ENCODE measurements around the gene FNBP1L. TPM values are rescaled to one million over a fixed set of nuclear protein-coding genes. Genes with fewer than 3 reads are reported as not detected.

FNBP1L gene
- total RNA-seq, 1 experiment from 2014 or later, result 119 TPM

DNA sequence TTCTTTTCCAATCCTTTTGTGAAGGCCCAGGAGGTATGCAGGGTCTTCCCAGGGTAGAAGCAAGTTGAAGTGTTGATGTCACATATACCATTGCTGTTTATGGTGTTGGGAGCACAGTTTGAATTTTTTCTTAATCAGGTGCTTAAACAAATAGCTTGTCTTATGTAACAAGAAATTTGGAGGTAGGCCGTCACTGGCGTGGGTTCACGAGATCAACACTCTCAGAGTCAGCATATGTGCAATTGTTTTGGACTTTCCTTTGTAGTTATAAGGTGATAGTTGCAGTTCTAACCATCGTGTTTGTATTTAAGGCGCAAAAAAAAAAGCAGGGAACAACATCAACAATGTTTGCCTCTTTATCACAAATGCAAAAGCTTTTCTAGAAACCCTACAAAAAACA lies 13.3 kb downstream of the FNBP1L start:
- no peak overlapping the region for H2AFZ ChIP-seq (ENCODE audit: low read length)
- no peaks in the 10 kb centered on the region for H4K20me1 ChIP-seq (ENCODE audit: control insufficient read depth, insufficient read depth, insufficient read length)
- H3K23ac ChIP-seq (ENCODE audit: insufficient read length, low read depth, low read length), result no peak overlapping the region
- no peak overlapping the region for H4K91ac ChIP-seq (ENCODE audit: insufficient read length, low read depth, low read length)
- no CpG with 5 or more reads among the region's 5 CpGs for WGBS (ENCODE audit: extremely low coverage, insufficient read length, low lambda C conversion rate)
- Mint-ChIP-seq H3K36me3 (ENCODE audit: insufficient read depth in 1 of 3, low read depth in 3 of 3) (peaks cover 36 to 50% (median 46%) of the 10 kb centered on the region in 3 experiments), H3K9me3 (peaks cover 9 to 19% of the 10 kb centered on the region in 2 experiments; a peak in 4 of 5 replicates), H3K4me1 (peaks cover 48 to 51% of the 10 kb centered on the region in 2 experiments), H3K27me3 (ENCODE audit: low read depth) (no peaks in the 10 kb centered on the region), H3K4me3 (no peak overlapping the region), H3K27ac (peak overlapping the region in 2 of 3 experiments; percentile 7 to 73; a peak in 3 of 7 replicates)
- H3K79me2 ChIP-seq (ENCODE audit: insufficient read depth, low read length), result peaks cover 68% of the 10 kb centered on the region
- H2AK5ac ChIP-seq (ENCODE audit: insufficient read length, low read length), result no peak overlapping the region
- H3K4me2 ChIP-seq (ENCODE audit: insufficient read depth, insufficient read length, low read length), result no peak overlapping the region
- H3K9ac ChIP-seq (ENCODE audit: extremely low read depth, insufficient read length, low read length), result no peak overlapping the region
- no peak overlapping the region for H3K14ac ChIP-seq (ENCODE audit: insufficient read depth, low read length)
- no peaks in the 10 kb centered on the region for H3K79me1 ChIP-seq (ENCODE audit: insufficient read depth, low read depth, low read length, poor library complexity, severe bottlenecking)
- H3K9me3 ChIP-seq (ENCODE audit: control insufficient read depth, low read depth, low read length), result no peaks in the 10 kb centered on the region
- no peak overlapping the region for H4K8ac ChIP-seq (replicated peaks; ENCODE audit: insufficient read length, low read depth, low read length)
- TF ChIP-seq, protein P1, sequence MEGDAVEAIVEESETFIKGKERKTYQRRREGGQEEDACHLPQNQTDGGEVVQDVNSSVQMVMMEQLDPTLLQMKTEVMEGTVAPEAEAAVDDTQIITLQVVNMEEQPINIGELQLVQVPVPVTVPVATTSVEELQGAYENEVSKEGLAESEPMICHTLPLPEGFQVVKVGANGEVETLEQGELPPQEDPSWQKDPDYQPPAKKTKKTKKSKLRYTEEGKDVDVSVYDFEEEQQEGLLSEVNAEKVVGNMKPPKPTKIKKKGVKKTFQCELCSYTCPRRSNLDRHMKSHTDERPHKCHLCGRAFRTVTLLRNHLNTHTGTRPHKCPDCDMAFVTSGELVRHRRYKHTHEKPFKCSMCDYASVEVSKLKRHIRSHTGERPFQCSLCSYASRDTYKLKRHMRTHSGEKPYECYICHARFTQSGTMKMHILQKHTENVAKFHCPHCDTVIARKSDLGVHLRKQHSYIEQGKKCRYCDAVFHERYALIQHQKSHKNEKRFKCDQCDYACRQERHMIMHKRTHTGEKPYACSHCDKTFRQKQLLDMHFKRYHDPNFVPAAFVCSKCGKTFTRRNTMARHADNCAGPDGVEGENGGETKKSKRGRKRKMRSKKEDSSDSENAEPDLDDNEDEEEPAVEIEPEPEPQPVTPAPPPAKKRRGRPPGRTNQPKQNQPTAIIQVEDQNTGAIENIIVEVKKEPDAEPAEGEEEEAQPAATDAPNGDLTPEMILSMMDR (conservative IDR thresholded peaks at IDR 0.05), result no peak
- no peak overlapping the region for H2BK20ac ChIP-seq (ENCODE audit: low read depth, low read length, poor library complexity, severe bottlenecking)
- H3K23me2 ChIP-seq (ENCODE audit: insufficient read length, low read depth, low read length, poor library complexity, severe bottlenecking), result no peaks in the 10 kb centered on the region
- no peak overlapping the region for H2BK12ac ChIP-seq (ENCODE audit: insufficient read length, low read depth, low read length)
- no peak overlapping the region for H2BK5ac ChIP-seq (ENCODE audit: insufficient read length, low read length)
- H3K4me1 ChIP-seq (ENCODE audit: insufficient read depth, low read length), result 0 out of 2 replicates have a peak, but pooled peaks cover 5% of the 10 kb centered on the region
- H2BK120ac ChIP-seq (ENCODE audit: low read depth, low read length, poor library complexity, severe bottlenecking), result no peak overlapping the region
- no peak overlapping the region for H3K56ac ChIP-seq (ENCODE audit: insufficient read length, low read depth, low read length)
- H3K27me3 ChIP-seq (ENCODE audit: insufficient read depth, low read length), result no peaks in the 10 kb centered on the region
- no peak overlapping the region for H3K27ac ChIP-seq (ENCODE audit: insufficient read length, low read depth, low read length)
- H3T11ph ChIP-seq (ENCODE audit: low read length), result no peak overlapping the region
- H3K18ac ChIP-seq (ENCODE audit: insufficient read length, low read depth, low read length), result no peak overlapping the region
- H2BK15ac ChIP-seq (ENCODE audit: low read depth, low read length), result no peak overlapping the region
- H3K4ac ChIP-seq (ENCODE audit: low read depth, low read length), result no peak overlapping the region
- no peak for DNase-seq
- H4K5ac ChIP-seq (ENCODE audit: insufficient read length, low read depth, low read length), result no peak overlapping the region
